SU-DHL-6 (cell line): ENCODE results near the gene COL18A1.
"Not testable (repeated sequence)": the region's sequence is repeated elsewhere in the genome, so short reads cannot be mapped to it uniquely, and the experiment has no call there.

Experiments
- H2AFZ ChIP-seq: fragments of 200-600 bp; sonication (generic); 2 replicates; pipeline ENCODE4 v1.6.1; 2014; ENCODE audit warnings: low read depth, mild to moderate bottlenecking, moderate library complexity, mixed read lengths, antibody characterized with exemption, low read length; ENCODE audit not compliant: severe bottlenecking
- H3F3A ChIP-seq: fragments of 200-600 bp; shearing (Covaris generic); 2 replicates; pipeline ENCODE4 v1.6.0; 2016; ENCODE audit warnings: antibody characterized with exemption, mild to moderate bottlenecking; ENCODE audit not compliant: insufficient read depth
- H3K27ac ChIP-seq: fragments of 200-600 bp; sonication (generic); 2 replicates; pipeline ENCODE4 v1.5.1; 2016; ENCODE audit warnings: low read depth, mild to moderate bottlenecking, low read length, moderate library complexity, mixed read lengths
- H3K27me3 ChIP-seq: fragments of 200-600 bp; sonication (generic), shearing (Covaris generic); 2 replicates; pipeline ENCODE4 v1.6.0; 2014; ENCODE audit warnings: mild to moderate bottlenecking, low read length
- H3K36me3 ChIP-seq: fragments of 200-600 bp; sonication (generic); 2 replicates; pipeline ENCODE4 v1.6.1; 2014; ENCODE audit warnings: mild to moderate bottlenecking, low read length, mixed read lengths
- H3K4me2 ChIP-seq: fragments of 300-600, 200-600 bp; shearing (Covaris generic), sonication (generic); 2 replicates; pipeline ENCODE4 v1.6.0; 2014; ENCODE audit warnings: low read length, low read depth, mild to moderate bottlenecking; ENCODE audit not compliant: poor library complexity, severe bottlenecking
- H3K4me3 ChIP-seq: fragments of 200-600 bp; sonication (generic); 2 replicates; pipeline ENCODE4 v1.5.1; 2014; ENCODE audit warnings: antibody characterized with exemption, low read length, mild to moderate bottlenecking, mixed read lengths; ENCODE audit not compliant: insufficient read depth, poor library complexity, severe bottlenecking
- H3K79me2 ChIP-seq: fragments of 200-600 bp; sonication (generic); 2 replicates; pipeline ENCODE4 v1.6.1; 2014; ENCODE audit warnings: mild to moderate bottlenecking, low read length, moderate library complexity; ENCODE audit not compliant: insufficient read depth
- H3K9ac ChIP-seq: fragments of 200-600 bp; sonication (generic); 2 replicates; pipeline ENCODE4 v1.7.0; 2014; ENCODE audit warnings: mild to moderate bottlenecking, low read length
- H3K9me2 ChIP-seq: fragments of 200-600 bp; sonication (generic); replicated peaks from 2 replicates; pipeline ENCODE4 v1.6.1; 2014; ENCODE audit warnings: low read length; ENCODE audit not compliant: insufficient read depth
- H3K9me3 ChIP-seq: fragments of 200-600 bp; sonication (generic); 2 replicates; pipeline ENCODE4 v1.6.1; 2014; ENCODE audit warnings: low read length, mixed read lengths; ENCODE audit not compliant: insufficient read depth
- H4K20me1 ChIP-seq: fragments of 200-600 bp; sonication (generic); 2 replicates; pipeline ENCODE4 v1.6.1; 2014; ENCODE audit warnings: low read depth, mild to moderate bottlenecking, antibody characterized with exemption, low read length, moderate library complexity, mixed read lengths
- EZH2phosphoT487 ChIP-seq: fragments of 200-600 bp; sonication (generic), shearing (Covaris generic); conservative IDR thresholded peaks from 2 replicates; pipeline ENCODE4 v1.6.1; 2018; ENCODE audit warnings: mild to moderate bottlenecking, antibody characterized with exemption, low read length, moderate library complexity, mixed read lengths
- TF ChIP-seq, protein P1 (sequence below): fragments of 200-600 bp; sonication (generic); IDR thresholded peaks from one replicate; pipeline ENCODE4 v1.5.1; 2017; ENCODE audit warnings: antibody characterized with exemption, mild to moderate bottlenecking, low read length, moderate library complexity; ENCODE audit not compliant: insufficient read depth, poor library complexity, severe bottlenecking

COL18A1 gene

DNA sequence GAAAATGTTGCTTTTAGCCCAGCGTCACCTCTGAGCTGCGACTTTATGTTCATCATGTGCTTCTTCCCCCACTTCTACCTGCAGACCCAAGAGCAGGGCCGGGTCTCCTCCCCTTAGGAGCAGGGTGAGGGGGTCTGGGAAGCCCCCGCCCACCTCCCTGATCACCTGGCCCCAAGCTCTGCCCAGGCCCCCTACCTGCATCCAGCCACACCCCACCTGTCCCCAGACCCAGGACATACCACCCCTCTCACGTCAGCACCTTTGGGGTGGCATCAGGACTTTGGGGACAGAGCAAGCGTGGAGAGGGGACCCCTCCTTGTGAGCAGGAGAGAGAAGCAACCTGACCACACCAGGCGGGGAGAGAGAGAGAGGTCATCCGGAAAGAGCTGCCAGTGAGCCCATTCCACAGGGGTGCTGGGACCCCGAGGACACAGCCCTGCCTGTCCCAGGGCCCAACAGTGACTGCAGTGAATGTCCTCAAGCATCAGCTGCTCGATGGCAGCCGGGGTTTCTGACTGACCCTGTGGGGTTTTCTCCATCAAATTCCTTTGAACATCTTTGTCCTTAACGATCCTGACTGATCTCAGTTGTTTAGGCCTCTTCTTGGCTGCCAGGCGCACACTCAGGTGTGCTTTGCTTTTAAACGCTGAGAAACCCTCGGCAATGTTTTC lies 42.8 kb upstream of the COL18A1 start:
- no peaks in the 10 kb centered on the region for H3K9me2 ChIP-seq
- H3K36me3 ChIP-seq, result no peaks in the 10 kb centered on the region
- no peak overlapping the region for H3K9ac ChIP-seq

DNA sequence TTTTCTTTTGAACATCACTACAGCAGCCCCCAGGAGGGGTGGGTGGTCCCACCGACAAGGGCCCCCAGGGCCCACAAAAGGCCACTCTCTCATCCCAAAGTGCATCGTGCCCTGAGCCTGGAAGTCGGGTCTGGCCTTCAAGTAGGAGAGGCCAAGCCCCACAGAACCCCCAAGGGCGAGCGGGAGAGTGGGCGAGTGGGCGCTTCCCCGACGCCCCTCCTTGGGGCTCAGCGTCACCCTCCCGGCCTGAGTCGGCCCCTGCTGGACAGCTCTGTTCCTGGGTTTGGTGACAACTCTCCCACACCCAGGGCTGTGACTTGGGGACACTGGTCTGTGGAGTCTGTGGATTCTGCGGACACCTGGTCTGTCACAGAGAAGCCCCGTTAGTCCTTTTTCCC lies 42.2 kb upstream of the COL18A1 start:
- H2AFZ ChIP-seq, result no peak overlapping the region
- no peak for TF ChIP-seq EZH2phosphoT487
- TF ChIP-seq, protein P1, sequence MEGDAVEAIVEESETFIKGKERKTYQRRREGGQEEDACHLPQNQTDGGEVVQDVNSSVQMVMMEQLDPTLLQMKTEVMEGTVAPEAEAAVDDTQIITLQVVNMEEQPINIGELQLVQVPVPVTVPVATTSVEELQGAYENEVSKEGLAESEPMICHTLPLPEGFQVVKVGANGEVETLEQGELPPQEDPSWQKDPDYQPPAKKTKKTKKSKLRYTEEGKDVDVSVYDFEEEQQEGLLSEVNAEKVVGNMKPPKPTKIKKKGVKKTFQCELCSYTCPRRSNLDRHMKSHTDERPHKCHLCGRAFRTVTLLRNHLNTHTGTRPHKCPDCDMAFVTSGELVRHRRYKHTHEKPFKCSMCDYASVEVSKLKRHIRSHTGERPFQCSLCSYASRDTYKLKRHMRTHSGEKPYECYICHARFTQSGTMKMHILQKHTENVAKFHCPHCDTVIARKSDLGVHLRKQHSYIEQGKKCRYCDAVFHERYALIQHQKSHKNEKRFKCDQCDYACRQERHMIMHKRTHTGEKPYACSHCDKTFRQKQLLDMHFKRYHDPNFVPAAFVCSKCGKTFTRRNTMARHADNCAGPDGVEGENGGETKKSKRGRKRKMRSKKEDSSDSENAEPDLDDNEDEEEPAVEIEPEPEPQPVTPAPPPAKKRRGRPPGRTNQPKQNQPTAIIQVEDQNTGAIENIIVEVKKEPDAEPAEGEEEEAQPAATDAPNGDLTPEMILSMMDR, result no peak
- no peaks in the 10 kb centered on the region for H3K9me2 ChIP-seq
- no peaks in the 10 kb centered on the region for H4K20me1 ChIP-seq
- no peaks in the 10 kb centered on the region for H3K79me2 ChIP-seq
- H3K9me3 ChIP-seq, result no peaks in the 10 kb centered on the region
- no peak overlapping the region for H3K4me3 ChIP-seq
- no peaks in the 10 kb centered on the region for H3K27me3 ChIP-seq
- no peak overlapping the region for H3K27ac ChIP-seq
- no peak overlapping the region for H3K4me2 ChIP-seq
- no peak overlapping the region for H3K9ac ChIP-seq
- no peaks in the 10 kb centered on the region for H3F3A ChIP-seq
- no peaks in the 10 kb centered on the region for H3K36me3 ChIP-seq

More for the DNA sequence above, 42.8 kb upstream of the COL18A1 start:
- TF ChIP-seq, protein P1, result no peak
- no peak for TF ChIP-seq EZH2phosphoT487
- Histone ChIP-seq H3K4me2 (no peak overlapping the region), H2AFZ (no peak overlapping the region), H3K4me3 (no peak overlapping the region), H3K9me3 (no peaks in the 10 kb centered on the region), H3K27me3 (no peaks in the 10 kb centered on the region), H4K20me1 (no peaks in the 10 kb centered on the region), H3K27ac (no peak overlapping the region), H3K79me2 (no peaks in the 10 kb centered on the region), H3F3A (no peaks in the 10 kb centered on the region)

DNA sequence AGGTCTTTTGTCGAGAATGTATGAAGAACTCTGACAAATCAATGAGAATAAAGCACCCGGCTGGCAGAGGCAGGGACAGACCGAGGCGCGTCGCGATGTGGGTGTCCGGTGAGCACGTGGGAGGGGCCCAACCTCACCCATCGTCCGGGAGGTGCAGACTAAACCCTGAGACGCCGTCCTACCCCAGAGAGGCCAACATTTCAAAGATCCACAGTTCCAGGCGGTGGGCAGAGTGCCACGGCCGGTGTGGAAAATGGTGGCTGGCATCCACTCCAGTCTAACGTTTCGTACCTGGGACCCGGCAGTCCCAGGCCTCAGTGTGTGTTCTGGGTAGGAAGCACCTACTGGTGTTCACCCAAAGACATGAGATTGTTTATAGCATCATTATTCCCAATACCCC lies 41.7 kb upstream of the COL18A1 start:
- not testable (repeated sequence) for H3K4me3 ChIP-seq, H3K4me2 ChIP-seq, H3F3A ChIP-seq, H4K20me1 ChIP-seq, H3K9ac ChIP-seq, H3K9me3 ChIP-seq, H3K27ac ChIP-seq, H3K9me2 ChIP-seq, H3K27me3 ChIP-seq, H3K36me3 ChIP-seq, H2AFZ ChIP-seq, H3K79me2 ChIP-seq

DNA sequence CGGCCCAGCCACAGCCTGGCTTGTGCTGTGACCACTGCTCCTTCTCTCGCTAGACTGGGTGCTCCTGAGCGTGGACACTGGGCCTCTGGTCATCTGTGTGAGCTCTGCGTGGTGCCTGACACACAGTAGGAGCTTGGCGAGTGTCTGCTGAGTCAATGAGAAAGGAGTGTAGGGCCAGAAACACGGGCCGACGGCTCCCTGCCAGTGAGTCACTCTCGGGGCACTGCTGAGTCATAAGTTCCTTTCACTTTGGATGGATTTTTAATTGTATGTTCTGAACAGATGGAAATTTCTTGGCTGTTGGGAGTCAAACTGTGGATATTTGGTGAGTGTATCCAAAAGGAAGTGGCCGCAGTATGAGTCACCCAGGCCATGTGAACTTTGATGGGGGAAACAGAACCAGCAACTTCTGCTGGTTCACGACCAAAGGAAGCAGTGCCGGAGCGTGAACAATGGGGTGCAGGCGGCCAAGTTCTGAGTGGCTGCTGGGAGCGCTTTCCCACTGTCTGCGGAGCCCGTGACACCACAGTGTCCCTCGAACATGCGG lies 41.0 kb upstream of the COL18A1 start:
- Histone ChIP-seq H3K27ac (no peak overlapping the region), H3K27me3 (no peaks in the 10 kb centered on the region), H3K4me3 (no peak overlapping the region), H4K20me1 (no peaks in the 10 kb centered on the region), H3K79me2 (no peaks in the 10 kb centered on the region), H3K9me3 (no peaks in the 10 kb centered on the region), H3F3A (no peaks in the 10 kb centered on the region), H3K9me2 (no peaks in the 10 kb centered on the region), H3K9ac (no peak overlapping the region), H3K36me3 (no peaks in the 10 kb centered on the region), H3K4me2 (no peak overlapping the region), H2AFZ (no peak overlapping the region)
- TF ChIP-seq EZH2phosphoT487, result no peak
- TF ChIP-seq, protein P1, result no peak
